HG02981 (cell line): Measurements from ENCODE around the gene PHF21A.
"Not testable (repeated sequence)": the region's sequence is repeated elsewhere in the genome, so short reads cannot be mapped to it uniquely, and the experiment has no call there.

Experiments
- ATAC-seq: cut with Tn5 transposase; IDR thresholded peaks from one replicate; pipeline ENCODE4 v1.9.1; 2021; ENCODE audit warnings: mild to moderate bottlenecking, moderate library complexity; ENCODE audit not compliant: unreplicated experiment

Gene PHF21A

DNA sequence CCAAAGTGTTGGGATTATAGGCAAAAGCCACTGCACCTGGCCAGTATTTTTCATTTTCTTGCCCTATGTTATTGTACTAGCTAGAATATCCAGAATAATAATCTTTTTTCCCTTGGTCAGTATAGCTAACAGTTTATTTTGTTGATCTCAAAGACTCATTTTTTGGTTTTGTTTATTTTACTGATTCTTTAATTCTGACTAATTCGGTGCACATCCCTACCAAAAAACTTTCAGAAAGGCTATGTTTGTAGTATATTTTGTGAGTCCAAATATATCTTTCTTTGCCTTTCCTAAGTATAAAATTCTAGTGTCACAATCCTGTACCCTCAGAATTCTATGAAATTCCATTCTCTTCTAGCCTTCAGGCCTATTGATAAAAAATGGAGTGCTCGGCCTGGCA, 84.3 kb downstream of the PHF21A start:
- no peak for ATAC-seq

- no peak for ATAC-seq
Measured at GRCh38 chr11:46036009-46036408, 85.2 kb downstream of the PHF21A start.

DNA sequence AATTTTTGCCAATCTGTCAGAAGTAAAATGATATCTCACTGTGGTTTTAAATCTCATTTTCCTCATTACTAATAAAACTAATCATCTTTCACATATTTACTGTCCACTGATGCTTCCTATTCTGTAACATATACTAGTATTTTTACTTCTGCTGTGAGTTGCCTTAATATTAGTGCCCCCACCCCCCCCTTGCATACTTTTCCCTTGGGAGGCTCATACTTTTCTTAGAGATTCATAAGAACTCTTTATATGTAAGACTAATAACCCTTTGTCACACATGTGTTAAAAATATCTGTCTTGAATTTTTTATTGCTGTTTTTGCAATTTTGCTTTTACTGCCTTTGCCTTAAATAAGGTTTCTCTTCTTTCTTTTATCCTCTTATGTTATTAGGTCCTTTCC, 87.2 kb downstream of the PHF21A start:
- ATAC-seq, result no peak

DNA sequence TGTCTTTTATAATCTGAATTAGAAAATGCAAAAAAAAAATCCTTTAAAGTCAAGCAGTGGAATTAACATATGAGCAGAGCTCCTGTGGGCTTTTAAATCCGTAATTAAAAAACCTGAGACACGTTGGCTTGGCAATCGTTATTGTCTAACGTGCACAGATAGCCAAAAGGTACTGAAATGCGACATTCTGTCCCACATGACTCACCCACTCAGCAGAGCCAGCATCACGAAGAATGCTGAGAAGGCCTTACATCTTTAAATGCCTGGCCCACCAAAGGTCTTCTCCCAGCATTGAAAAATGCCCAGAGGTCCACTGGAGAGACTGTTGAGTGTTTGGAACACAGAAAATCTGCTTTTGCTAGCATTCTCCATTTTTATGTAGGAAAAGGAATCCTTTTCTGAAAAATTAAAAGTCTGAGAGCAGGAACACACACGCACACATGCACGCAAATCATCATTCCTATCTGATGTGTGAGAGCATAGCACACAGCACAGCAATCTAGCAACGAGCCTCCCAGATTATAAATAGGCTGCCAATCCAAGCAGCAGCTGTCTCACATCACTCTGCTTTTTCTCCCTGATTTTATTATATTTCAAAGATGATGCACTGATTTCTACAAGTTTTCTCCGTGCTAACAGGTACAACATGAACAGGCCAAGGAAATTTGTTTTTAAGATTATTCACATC, 94.5 kb downstream of the PHF21A start:
- ATAC-seq, result no peak

DNA sequence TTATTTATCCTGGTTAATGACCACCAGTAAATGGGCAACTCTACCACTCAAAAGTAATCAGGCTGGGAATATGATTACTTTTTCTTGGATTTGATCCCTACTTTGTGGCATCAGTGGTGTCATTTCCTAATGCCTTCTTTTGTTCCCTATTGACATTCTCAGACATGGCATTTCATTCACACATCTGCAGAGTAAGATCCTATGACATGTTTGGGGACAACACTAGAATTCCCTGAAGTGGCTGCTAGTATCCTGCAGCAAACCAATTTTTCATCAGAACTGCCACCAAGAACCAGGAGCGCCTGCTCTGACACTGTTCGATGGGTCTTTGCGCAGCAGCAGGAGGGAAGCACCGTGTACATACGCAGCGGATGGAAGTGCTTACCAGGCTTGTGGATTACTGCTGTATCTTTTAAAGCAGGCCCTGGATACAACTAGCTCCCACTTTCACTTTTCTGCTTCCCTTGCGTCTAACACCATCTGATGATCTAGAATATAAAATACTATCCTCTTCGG, 101.1 kb downstream of the PHF21A start:
- no peak for ATAC-seq

- no peak for ATAC-seq
Measured at GRCh38 chr11:46018651-46019050, 102.6 kb downstream of the PHF21A start.

DNA sequence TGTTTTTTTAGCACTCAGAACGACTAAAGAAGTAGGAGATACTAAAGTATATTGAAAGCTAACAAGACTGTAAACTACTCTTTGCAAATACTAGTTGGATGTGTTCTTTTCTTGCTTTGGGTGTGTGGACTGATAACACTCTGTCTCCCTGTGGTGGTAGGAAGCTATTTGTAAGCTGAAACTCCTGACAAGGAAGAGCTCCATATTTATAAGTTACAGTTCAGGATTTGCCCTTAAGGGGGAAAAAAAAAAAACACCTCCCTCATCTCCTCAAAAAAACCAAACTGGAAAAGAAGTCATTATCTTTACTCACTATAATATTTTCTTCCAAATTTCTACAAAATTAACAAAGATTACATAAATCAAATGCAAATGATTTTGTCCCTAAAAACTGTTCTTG, 103.9 kb downstream of the PHF21A start:
- ATAC-seq, result no peak

DNA sequence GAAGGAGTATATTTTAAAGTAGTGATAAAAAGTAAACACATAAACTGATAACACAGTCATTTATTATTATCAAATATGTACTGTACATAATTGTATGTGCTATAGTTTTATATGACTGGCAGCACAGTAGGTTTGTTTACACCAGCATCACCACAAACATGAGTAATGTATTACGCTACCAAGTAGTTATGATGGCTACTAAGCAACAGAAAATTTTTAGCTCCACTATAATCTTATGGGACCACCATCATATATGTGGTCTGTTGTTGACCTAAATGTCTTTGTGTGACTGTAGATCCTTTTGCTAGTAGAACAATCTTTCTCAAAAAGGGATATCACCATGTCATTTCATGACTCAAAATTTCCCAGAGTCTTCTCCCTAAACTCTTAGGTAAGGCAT, 105.3 kb downstream of the PHF21A start:
- no peak for ATAC-seq

GRCh38 chr11:46014168-46014567, 107.1 kb downstream of the PHF21A start:
- ATAC-seq, result not testable (repeated sequence)

GRCh38 chr11:46012185-46012584, 109.1 kb downstream of the PHF21A start:
- no peak for ATAC-seq

GRCh38 chr11:46010100-46010499, 111.2 kb downstream of the PHF21A start:
- no peak for ATAC-seq

DNA sequence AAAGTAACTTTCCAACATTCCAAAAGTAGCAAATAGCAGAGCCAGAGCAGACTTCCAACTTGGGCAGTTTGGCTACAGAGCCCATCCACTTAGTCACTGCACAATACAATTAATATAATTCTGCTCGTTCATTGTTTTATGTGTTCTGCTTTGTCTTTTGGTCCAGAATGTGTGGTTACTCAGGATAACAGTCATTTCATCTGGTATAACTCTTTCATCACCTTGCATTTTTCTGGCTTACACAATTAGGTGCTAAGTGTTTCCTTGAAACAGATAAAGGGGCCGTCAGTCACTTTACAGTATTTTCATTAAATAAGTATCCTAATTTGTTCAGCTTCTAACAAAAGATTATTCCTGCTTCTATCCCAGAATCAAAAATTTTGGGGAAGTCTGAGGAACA, 111.6 kb downstream of the PHF21A start:
- ATAC-seq, result no peak

DNA sequence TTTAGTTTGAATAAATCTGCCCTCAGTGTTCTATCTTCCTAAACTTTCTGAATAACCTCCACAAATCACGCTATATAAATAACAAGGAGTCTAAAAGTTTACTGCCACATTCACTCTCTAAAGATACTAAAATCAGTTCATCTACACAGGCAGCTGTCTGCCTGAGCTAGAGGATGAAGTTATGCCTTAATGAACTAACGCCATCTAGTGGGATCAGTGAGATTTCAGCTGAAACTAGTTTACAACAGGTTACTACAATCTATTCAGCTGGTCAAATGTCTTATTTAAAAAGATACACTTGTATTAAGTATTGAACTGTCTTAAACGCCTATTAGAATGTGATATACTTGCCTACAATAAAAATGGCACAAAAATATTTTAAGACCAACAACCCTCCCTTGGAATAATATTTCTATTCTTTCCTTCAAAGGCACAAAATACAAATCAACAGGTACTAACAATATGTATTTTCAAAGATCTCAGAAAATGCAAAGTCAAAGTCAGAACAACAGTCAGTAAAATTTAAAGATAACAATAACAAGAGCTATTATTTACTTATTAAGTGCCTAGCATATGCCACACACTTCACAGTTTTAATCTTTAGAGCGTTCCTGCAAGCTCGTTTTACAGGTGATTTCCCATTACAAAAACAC, 114.7 kb downstream of the PHF21A start:
- ATAC-seq, result no peak

DNA sequence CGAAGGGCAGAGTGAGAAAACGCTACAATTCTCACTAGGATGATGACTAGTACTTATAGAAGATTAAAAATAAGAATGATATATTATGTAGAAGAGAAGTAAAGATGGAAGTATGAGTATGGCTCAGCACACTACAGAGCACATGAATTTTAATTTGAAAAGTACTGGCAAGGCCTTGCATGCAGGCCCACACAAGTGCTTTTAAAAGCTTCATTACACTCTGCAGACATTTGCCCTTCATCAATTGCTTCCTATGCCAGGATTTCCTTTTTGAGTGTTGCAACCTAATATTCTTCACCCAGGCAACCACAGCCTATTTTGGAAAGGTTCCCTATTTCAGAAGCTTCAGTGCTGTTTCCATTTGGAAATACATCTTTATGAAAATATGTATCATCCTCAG, 117.7 kb downstream of the PHF21A start:
- ATAC-seq, result no peak

DNA sequence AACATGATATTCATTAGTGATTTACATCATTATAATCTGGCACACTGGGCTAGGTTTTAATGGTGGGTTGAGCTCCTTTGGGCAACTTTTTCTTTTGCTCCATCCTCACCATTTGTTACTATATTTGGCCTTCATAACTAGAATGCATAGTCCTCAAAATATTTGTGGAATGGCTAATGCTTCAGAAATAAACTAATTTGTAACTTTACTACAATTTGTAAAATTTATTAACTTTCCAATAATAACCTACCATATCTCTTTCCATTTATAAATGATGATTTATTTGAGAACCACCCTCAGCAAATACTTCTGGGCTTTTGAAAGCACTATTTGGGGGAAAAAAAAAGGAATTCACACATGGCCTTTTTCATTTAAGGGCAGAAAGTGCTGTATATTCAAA, 119.1 kb downstream of the PHF21A start:
- ATAC-seq, result no peak

DNA sequence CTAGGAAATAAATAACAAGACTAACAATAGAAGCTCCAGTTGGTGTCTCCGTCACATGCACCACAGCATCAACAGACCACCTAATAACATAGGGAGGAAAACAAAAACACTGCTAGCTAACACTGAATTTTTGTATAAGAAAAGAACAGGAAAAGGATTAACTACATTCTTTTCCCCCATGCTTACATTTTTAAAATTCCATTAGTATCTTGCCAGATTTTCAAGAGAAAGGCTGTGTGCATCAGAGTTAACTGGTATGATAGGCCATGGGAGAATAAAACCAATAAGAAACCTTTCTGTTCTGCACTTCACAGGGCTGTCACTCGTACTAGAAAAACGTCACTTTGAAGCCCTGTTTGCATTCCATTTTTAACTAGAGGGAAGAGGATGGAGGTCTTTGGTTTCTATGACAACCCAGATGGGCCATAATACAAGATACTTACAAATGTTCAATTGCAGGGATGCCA, 119.8 kb downstream of the PHF21A start:
- no peak for ATAC-seq

GRCh38 chr11:45997599-45997998, 123.7 kb downstream of the PHF21A start:
- no peak for ATAC-seq

- no peak for ATAC-seq
Measured at GRCh38 chr11:45995342-45995734, 125.9 kb downstream of the PHF21A start.

DNA sequence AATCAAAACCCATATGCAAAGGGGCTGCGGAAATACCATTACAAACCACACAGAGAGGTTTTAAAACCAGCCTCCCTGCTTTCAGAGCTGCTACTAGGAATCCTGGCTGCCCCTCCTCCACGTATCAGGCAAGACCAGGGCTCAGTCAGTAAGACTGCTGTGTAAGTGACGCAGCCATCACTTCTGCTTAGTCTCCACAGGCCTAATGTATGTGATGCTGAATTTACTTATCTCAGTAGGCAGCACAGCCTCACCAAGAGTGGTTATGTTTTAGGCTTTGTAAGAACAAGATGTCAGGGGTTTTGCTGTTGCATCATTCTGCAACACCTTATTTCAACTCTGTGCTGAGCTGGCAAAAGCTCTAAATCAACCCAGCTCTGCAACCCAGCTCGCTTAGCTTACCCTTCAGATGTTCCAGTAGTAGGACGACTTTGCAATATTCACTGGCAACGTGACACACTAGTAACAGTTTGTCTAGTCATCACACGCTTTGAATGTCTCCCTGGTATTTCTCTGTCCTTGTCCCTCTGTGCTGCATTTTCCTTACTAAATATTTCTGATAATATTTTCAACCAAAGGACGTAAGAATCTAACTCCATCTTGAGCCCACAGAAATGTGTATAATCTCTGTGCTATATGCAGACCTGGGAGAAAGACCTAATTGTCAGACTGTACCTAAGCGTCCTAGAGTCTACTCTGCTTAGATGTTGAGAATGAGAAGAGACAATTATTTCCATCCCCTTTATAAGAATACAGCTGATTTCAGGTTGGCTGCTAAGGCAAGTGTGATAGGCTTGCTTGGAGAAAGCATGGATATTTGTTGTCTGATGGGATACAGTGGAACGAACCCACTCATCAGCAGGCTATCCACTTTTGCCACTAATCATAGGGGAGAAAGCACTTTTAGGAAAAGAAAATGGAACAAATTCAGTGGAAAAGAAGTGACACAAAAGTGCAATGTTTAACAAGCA, 126.6 kb downstream of the PHF21A start:
- ATAC-seq, result no peak

DNA sequence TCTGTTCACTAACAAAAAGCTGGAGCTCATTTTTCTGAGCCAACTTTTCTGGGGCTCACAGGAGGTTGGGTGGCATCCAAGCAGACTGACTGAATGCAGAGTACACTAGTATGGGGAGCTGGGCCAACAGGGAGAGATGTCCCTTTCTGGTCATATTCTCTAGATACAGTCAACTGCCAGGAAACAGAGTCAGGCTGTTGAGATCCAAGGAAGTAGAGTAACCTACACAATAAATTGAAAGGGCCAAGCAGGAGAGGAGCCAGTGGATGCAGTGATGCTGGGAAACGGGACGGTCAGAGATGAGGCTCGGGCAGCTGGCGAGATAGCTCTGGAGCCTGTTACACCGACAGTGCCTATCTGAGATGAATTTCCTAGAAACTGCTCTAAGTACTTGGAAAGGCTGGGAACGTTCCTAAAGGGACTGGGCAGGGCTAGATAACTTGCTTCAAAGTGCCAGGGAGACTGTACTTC, 127.7 kb downstream of the PHF21A start:
- no peak for ATAC-seq

DNA sequence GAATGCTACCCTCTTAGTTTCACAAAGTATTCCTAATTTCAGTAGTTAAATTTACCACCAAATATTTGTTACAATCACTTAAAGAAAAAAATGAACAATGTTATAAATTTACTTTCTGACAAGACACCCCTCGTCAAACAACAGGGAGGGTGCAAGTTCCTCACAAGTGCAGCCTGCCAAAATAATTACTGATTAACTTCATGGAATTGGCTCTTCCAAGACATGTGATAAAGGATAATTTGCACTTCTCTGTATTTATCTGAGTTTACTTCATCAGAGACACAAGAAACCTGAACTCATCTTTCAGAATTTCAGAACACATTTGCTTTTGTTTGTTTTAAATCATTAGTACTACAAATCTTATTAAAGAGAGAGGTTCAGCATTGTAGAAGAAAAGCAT, 132.3 kb downstream of the PHF21A start:
- ATAC-seq, result no peak
